LNCaP clone FGC (cell line): Measurements from ENCODE around the gene CYFIP1.

Experiments
- DNase-seq: peaks from one replicate; pipeline ENCODE4 v3.0.0-alpha.2; 2011; ENCODE audit warnings: low read depth
- H3K4me3 ChIP-seq: 2 replicates; pipeline ENCODE4 v1.5.1; 2011; ENCODE audit warnings: mild to moderate bottlenecking, low read depth, low read length, control low read depth
- CTCF ChIP-seq: IDR thresholded peaks from 2 replicates; pipeline ENCODE4 v1.5.1; 2012; ENCODE audit warnings: mild to moderate bottlenecking; ENCODE audit not compliant: control insufficient read depth, insufficient read depth; ENCODE audit errors: extremely low read depth

The CYFIP1 gene

GRCh38 chr15:22960556-22960955, 19.6 kb downstream of the CYFIP1 start:
- TF ChIP-seq CTCF = no peak
- no peak for DNase-seq
- no peak overlapping the region for H3K4me3 ChIP-seq

GRCh38 chr15:22960126-22960525, 20.0 kb downstream of the CYFIP1 start:
- no peak for DNase-seq
- no peak for TF ChIP-seq CTCF
- no peak overlapping the region for H3K4me3 ChIP-seq

- TF ChIP-seq CTCF = no peak
- H3K4me3 ChIP-seq = no peak overlapping the region
- no peak for DNase-seq
Measured at GRCh38 chr15:22959321-22960101, 20.7 kb downstream of the CYFIP1 start.

DNA sequence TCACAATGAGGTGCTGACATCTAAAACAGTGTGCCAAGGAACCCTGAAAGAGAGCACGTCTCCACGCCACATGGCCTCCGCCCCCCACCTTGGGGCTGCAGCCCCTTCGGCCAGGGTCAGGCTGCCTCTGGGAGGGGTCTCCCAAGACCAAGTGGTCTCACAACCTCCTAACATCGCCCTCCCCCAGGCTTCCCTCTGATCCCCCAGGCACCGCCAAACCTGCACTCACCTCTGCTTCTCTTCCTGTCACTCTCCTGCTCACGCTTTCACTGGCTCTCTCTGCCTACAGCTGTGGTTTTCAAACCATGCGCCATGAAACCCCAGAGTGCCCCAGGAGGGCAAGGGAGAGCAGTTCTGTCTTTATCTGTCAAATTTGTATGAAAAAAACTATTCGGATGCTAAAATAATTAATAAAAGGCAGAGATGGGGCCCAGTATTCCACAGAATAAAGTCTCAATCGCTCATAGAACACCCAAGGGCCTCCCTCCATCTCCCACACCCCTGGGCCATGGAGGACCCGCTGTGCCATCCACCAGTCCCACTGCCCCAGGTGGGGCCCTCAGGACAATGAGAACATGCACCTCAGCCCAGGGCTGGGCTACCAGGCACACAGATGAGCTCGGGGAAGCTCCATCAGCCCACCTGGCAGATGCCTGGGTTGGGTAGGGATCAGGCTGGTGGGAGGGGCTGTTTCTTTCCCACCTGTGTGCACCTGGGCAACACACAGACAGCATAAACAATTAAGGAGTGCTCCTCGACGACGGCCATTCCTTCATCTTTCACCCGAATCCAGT, 21.5 kb downstream of the CYFIP1 start:
- no peak overlapping the region for H3K4me3 ChIP-seq
- DNase-seq = no peak
- TF ChIP-seq CTCF = no peak

- DNase-seq = no peak
- no peak for TF ChIP-seq CTCF
- no peak overlapping the region for H3K4me3 ChIP-seq
Measured at GRCh38 chr15:22956978-22957260, 23.2 kb downstream of the CYFIP1 start.

DNA sequence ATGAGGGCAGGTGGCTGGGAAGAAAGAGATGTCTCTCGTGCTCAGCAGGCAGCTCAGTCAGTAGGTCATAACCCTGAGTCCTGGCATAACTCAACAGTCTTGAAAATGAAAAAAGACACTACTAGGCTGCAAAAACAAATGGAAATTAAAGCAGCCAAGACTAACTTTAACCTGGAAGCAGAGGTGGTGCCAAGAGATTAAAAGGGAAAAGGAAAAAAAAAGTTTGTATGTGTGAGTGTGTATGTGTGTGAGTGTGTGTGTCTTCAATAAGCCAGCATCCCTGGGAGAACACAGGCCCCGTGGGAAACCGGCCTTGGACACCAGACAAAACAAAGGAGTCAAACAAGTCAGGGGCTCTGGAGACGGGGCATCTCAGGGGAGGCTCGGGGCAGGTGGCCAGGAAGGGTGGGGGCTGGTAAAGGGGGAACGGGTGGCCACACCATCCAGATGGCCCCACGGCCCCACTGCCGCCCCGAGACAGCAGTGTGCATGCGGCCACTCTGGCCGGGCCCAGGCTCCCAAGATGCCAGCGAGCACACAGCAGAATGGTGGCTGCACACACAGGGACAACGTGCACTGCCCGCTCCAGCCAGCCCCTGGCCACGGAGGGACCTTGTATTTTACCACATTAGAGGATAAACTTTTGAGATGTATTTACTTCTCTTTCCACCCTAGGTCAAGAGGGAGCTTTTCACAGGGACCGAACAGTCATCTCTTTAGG, 23.8 kb downstream of the CYFIP1 start:
- DNase-seq = no peak
- no peak overlapping the region for H3K4me3 ChIP-seq
- no peak for TF ChIP-seq CTCF
